ENCODE data around the gene ACADVL.

DNA sequence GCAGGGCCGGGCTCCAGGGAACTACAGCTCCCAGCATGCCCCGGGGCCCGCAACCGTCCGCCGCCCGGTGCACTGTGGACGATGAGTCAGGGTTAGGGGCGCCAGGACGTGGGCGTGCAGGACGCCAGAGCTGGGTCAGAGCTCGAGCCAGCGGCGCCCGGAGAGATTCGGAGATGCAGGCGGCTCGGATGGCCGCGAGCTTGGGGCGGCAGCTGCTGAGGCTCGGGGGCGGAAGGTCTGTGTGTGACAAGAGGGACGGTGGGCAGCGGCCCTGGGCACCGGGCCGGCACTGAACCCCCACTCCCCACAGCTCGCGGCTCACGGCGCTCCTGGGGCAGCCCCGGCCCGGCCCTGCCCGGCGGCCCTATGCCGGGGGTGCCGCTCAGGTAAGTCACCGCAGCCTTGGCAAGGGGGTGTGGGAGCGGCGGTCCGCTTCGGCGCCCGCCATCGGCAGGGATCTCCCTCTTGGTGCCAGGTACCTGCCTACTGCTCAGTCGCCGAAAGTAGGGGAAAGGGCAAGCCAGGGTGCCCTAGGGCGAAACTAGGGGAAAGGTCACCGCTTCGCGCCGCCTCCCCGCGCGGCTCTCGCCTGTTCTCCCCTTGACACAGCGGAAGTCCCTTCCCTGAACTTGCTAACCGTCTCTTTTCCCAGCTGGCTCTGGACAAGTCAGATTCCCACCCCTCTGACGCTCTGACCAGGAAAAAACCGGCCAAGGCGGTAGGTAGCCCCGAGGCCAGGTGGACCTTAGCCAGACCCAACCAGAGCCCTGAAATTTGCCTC lies at the start of gene ACADVL, which contains the start of gene DLG4:
- TF ChIP-seq, protein P1, sequence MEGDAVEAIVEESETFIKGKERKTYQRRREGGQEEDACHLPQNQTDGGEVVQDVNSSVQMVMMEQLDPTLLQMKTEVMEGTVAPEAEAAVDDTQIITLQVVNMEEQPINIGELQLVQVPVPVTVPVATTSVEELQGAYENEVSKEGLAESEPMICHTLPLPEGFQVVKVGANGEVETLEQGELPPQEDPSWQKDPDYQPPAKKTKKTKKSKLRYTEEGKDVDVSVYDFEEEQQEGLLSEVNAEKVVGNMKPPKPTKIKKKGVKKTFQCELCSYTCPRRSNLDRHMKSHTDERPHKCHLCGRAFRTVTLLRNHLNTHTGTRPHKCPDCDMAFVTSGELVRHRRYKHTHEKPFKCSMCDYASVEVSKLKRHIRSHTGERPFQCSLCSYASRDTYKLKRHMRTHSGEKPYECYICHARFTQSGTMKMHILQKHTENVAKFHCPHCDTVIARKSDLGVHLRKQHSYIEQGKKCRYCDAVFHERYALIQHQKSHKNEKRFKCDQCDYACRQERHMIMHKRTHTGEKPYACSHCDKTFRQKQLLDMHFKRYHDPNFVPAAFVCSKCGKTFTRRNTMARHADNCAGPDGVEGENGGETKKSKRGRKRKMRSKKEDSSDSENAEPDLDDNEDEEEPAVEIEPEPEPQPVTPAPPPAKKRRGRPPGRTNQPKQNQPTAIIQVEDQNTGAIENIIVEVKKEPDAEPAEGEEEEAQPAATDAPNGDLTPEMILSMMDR (IDR thresholded peaks at IDR 0.05): no peak
- no peak for TF ChIP-seq ZFX (IDR thresholded peaks at IDR 0.05; ENCODE audit: borderline replicate concordance)
